Frontal cortex (tissue), 4 donors: ENCODE measurements around the gene TSTD1. TPM values are rescaled to one million over a fixed set of nuclear protein-coding genes. Genes with fewer than 3 reads are reported as not detected.
A peak's percentile ranks its signal among the peaks of the same experiment; 100 is the strongest.
"Not testable (repeated sequence)": the region's sequence is repeated elsewhere in the genome, so short reads cannot be mapped to it uniquely, and the experiment has no call there.

Experiments used
- DNase-seq, 2 donors: peaks; one replicate each; pipeline ENCODE4 v3.0.0; 2012; ENCODE audit warnings: low spot score in 2 of 2
- FAIRE-seq: peaks from 2 replicates; lab custom pipeline; 2012; peaks lifted over from hg19 to GRCh38; lab: Jason Lieb, UNC
- total RNA-seq: library from RNA; depleted of rRNA; stranded (reverse); fragments of >200 nt; gene quantifications from one replicate; pipeline ENCODE4 v1.2.3, GENCODE V29; 2014
- donor health status: control.
- donor health status: control.
- donor health status: control.

Gene TSTD1
- total RNA-seq, 1 donor from 2014 or later, result 32.6 TPM

GRCh38 chr1:161016683-161017082 lies 22.1 kb downstream of the TSTD1 start:
- not testable (repeated sequence) for FAIRE-seq, DNase-seq

GRCh38 chr1:161013488-161014230 lies 25.1 kb downstream of the TSTD1 start:
- no peak for FAIRE-seq
- DNase-seq, result no peak

DNA sequence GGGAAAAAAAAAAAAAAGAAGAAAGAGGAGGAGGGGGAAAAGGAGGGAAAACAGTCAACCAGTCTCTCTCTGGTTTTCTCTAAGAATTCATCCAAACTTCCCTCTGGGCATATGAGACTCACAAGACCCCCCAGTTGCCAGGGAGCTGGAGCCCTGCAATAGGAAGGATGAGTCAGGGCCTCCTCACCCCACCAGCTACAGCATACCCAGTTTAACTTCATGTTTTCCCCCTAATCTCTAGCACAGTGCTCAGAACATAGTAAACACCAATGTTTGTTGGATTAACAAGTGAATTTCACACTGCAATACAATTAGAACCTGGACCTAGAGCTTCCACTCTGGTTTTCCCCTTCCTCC lies 25.7 kb downstream of the TSTD1 start:
- DNase-seq (no peak), FAIRE-seq (no peak)

DNA sequence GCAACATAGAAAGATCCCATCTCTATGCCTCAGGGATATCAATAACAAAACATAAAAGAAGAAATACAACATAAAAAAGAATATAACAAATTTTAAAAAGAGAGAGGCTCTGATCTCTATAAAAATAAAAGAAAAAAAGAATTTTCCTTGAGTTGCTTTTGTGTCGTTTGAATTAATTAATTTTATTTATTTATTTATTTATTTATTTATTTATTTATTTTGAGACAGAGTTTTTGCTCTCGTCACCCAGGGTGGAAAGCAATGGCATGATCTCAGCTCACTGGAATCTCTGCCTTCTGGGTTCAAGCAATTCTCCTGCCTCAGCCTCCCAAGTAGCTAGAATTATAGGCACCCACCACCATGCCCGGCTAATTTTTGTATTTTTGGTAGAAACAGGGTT lies 26.3 kb downstream of the TSTD1 start:
- DNase-seq (no peak), FAIRE-seq (no peak)

GRCh38 chr1:161009602-161010211 lies 29.1 kb downstream of the TSTD1 start:
- DNase-seq, result no peak
- FAIRE-seq, result no peak

DNA sequence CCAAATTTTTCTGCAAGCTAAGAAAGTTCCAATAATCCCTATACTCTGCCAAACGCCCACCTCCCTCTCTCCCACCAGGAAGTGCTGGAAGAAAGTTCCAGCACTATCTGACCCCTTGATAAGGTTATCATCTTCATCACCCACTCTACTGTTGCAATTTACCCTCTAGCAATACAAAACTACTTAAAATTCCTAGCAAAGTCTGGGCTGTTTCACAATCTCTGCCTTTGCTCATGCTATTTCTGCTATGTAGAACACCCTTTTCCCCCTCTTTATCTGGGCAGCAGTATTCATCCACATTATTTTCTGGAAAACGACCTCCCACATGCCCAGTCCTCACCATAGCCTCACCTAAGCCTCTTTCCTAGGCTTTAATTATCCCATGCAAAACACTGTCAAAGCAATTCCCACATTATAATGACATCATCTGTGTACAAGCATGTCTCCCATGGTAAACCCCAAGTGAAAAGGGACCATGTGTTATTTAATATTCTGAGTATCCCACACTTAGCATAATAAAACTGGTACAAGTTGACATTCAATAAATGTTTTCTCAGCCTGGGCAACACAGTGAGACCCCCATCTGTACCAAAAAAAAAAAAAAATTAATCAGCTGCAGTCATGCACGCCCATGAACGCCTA lies 29.8 kb downstream of the TSTD1 start:
- DNase-seq, result no peak
- no peak for FAIRE-seq

GRCh38 chr1:161007369-161007768 lies 31.4 kb downstream of the TSTD1 start:
- no peak for FAIRE-seq

DNA sequence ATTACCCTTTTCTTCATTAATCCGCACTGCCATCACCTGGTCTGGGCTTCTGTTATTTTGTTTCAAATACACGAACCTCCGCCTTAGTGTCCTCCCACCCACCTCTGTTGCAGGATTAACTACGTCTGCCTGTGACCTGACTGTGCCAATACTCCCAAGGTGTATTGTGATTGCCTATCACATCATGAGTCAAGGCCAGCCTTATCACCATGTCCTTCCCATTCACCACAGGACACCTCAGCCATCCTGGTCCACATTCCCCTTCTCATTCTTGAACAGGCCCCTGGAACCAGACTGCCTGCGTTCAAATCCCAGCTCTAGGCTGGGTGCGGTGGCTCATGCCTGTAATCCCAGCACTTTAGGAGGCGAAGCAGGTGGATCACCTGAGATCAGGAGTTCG lies 32.2 kb downstream of the TSTD1 start:
- DNase-seq, result no peak
- no peak for FAIRE-seq

More at GRCh38 chr1:161007369-161007768, 31.4 kb downstream of the TSTD1 start:
- no peak for DNase-seq

GRCh38 chr1:161001525-161001924 lies 37.2 kb downstream of the TSTD1 start:
- DNase-seq, result no peak
- no peak for FAIRE-seq

DNA sequence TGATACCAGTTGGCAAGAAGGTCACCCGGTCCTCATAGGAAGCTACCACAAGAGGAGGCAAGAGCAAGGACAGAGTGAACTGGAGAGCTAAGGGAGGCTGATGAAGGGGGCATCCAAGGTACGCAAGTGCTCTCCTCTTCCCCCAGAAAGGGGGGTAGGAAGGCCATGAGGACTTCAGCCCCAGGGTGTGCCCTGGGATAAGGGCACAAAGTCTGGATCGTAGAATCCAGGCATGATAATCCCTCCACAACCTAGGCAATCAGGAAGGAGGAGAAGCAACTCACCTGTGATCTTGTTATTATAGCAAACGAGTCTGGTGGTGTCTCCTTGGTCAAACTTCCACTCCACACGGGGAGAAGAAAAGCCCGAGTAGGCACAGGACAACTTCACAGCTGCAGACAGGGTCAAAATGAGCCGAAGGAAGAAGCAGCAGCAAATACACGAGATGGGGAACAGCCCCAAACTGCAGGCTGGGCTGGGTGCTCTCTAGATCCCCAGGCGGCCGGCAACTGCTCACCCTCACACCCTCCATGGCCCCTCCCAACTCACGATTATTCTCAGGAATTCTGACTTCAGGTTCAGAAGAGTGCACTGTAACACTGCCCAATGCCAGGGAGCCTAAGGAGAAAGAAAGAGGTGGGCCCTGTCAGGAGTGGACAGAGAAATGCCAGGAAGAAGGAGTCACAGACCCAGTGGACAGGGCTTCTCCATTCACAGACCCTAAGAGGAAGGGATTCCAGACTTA lies 37.9 kb downstream of the TSTD1 start:
- DNase-seq (no peak), FAIRE-seq (no peak)

DNA sequence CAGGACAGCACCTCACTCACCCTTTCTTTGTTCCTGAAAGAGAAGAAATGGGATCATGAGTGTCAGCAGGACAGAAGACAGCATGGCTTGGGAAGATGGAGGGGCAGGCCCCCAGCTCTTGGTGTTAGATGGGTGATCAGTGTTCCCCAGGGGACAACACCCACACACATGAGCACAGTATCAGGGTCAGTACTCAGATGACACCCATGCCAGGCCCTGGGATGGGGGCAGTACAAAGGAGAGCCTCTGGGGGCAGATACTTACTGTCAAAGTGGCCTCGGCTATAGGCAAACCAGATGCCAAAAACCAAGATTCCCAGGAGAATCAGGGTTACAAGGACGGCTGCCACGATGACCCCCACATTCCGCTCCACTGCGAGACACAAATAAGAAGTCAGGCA lies 39.4 kb downstream of the TSTD1 start:
- no peak for FAIRE-seq
- DNase-seq, result no peak

- DNase-seq (peak; percentile 34 to 63), FAIRE-seq (no peak)
Measured at GRCh38 chr1:160997323-160998038, 41.3 kb downstream of the TSTD1 start.

GRCh38 chr1:160996178-160996577 lies 42.6 kb downstream of the TSTD1 start:
- DNase-seq, result no peak

DNA sequence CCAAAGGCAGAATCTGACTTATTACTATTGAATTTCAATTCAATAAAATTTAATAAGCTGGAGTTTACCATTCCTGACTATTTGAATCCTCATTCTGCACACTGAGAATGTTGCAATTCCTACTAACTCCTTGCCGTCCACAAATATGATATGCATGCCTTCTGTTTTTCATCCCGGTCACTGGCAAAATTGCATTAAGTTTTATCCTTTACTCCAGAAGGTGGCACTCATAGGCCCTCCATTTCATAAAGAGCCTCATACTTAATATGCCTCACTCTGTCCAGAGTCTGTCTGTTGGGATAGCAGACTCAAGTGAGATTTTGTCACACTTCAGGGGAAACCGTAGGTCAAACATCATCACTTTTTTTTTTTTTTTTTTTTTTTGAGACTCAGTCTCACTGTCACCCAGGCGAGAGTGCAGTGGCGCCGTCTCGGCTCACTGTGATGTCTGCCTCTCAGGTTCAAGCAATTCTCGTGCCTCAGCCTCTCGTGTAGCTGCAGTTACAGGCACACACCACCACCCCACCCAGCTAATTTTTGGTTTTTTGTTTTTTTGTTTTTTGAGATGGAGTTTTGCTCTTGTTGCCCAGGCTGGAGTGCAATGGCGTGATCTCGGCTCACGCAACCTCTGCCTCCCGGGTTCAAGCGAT lies 45.1 kb downstream of the TSTD1 start:
- no peak for DNase-seq
- FAIRE-seq, result no peak

More at GRCh38 chr1:160996178-160996577, 42.6 kb downstream of the TSTD1 start:
- no peak for FAIRE-seq

DNA sequence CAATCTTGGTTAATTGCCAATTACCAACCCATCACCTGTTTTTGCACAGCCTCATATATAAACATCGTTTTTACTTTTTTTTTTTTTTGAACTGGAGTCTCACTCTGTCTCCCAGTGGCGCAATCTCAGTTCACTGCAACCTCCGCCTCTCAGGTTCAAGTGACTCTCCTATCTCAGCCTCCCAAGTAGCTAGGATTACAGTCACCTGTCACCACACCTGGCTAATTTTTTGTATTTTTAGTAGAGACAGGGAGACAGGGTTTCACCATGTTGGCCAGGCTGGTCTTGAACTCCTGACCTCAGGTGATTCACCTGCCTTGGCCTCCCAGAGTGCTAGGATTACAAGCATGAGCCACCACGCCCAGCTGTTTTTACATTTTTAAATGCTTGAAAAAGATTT lies 46.7 kb downstream of the TSTD1 start:
- not testable (repeated sequence) for DNase-seq, FAIRE-seq
